ENCODE results near the gene SGSM1. TPM values are rescaled to one million over a fixed set of nuclear protein-coding genes. Genes with fewer than 3 reads are reported as not detected.

SGSM1 gene
- total and polyA plus RNA-seq, 10 donors, result 0.16 to 1.3 (median 0.53) TPM

- TF ChIP-seq POLR2AphosphoS5 (IDR thresholded peaks at IDR 0.05) (no peak), CTCF (IDR thresholded peaks at IDR 0.05 in 8 of 11, conservative IDR thresholded peaks at IDR 0.05 in 3 of 11) (no peak), POLR2A (IDR thresholded peaks at IDR 0.05) (no peak)
- no peak overlapping the region for H3K4me3 ChIP-seq
- no peak for DNase-seq
- 85 to 97% (median 92%) methylated on average over 7 to 8 of the region's 8 CpGs for WGBS, 5 donors
- H3K27ac ChIP-seq, result no peak overlapping the region
- H3K4me1 ChIP-seq, result peaks cover 0 to 35% (median 16%) of the 10 kb centered on the region in 6 donors
- intact Hi-C loops (cut with DNase I; ENCODE audit: low total_unique reads), result no loop called here
- no peaks in the 10 kb centered on the region for H3K36me3 ChIP-seq
- H3K27me3 ChIP-seq (replicated peaks in 1 of 7), result no peaks in the 10 kb centered on the region
- no peaks in the 10 kb centered on the region for H3K9me3 ChIP-seq
Observed at GRCh38 chr22:24962094-24962493, 156.1 kb downstream of the SGSM1 start.

- WGBS, 5 donors, result 84 to 94% (median 93%) methylated on average over 11 of the region's 11 CpGs
- intact Hi-C loops (cut with DNase I; ENCODE audit: low total_unique reads), result no loop called here
- H3K36me3 ChIP-seq, result no peaks in the 10 kb centered on the region
- TF ChIP-seq CTCF (IDR thresholded peaks at IDR 0.05 in 8 of 11, conservative IDR thresholded peaks at IDR 0.05 in 3 of 11) (no peak), POLR2A (IDR thresholded peaks at IDR 0.05) (no peak), POLR2AphosphoS5 (IDR thresholded peaks at IDR 0.05) (no peak)
- no peaks in the 10 kb centered on the region for H3K27me3 ChIP-seq (replicated peaks in 1 of 7)
- H3K9me3 ChIP-seq, result no peaks in the 10 kb centered on the region
- H3K4me3 ChIP-seq, result no peak overlapping the region
- DNase-seq, result no peak
- peaks cover 0 to 36% (median 16%) of the 10 kb centered on the region in 6 donors for H3K4me1 ChIP-seq
- no peak overlapping the region for H3K27ac ChIP-seq
Observed at GRCh38 chr22:24962835-24963234, 156.8 kb downstream of the SGSM1 start.

- no peaks in the 10 kb centered on the region for H3K27me3 ChIP-seq (replicated peaks in 1 of 7)
- TF ChIP-seq POLR2A (IDR thresholded peaks at IDR 0.05) (no peak), POLR2AphosphoS5 (IDR thresholded peaks at IDR 0.05) (no peak), CTCF (IDR thresholded peaks at IDR 0.05 in 8 of 11, conservative IDR thresholded peaks at IDR 0.05 in 3 of 11) (no peak)
- no peaks in the 10 kb centered on the region for H3K36me3 ChIP-seq
- no peak overlapping the region for H3K27ac ChIP-seq
- H3K4me1 ChIP-seq, result peaks cover 0 to 44% (median 18%) of the 10 kb centered on the region in 6 donors
- no peak overlapping the region for H3K4me3 ChIP-seq
- intact Hi-C loops (cut with DNase I; ENCODE audit: low total_unique reads), result no loop called here
- DNase-seq, result no peak
- 91 to 96% (median 92%) methylated on average over 3 of the region's 3 CpGs for WGBS, 5 donors
- no peaks in the 10 kb centered on the region for H3K9me3 ChIP-seq
Observed at GRCh38 chr22:24964441-24964840, 158.4 kb downstream of the SGSM1 start.

- H3K4me1 ChIP-seq, result peaks cover 0 to 56% (median 22%) of the 10 kb centered on the region in 6 donors
- 63 to 78% (median 69%) methylated on average over 8 to 9 of the region's 9 CpGs for WGBS, 5 donors
Observed at GRCh38 chr22:24965822-24966626, 160.0 kb downstream of the SGSM1 start.

More at GRCh38 chr22:24965822-24966626, 160.0 kb downstream of the SGSM1 start:
- intact Hi-C loops (cut with DNase I; ENCODE audit: low total_unique reads), result no loop called here
- Histone ChIP-seq H3K27ac (peak overlapping the region in 5 of 8 donors; percentile 10 to 55 (median 45)), H3K9me3 (no peaks in the 10 kb centered on the region), H3K4me3 (no peak overlapping the region), H3K27me3 (replicated peaks in 1 of 7) (no peaks in the 10 kb centered on the region), H3K36me3 (no peaks in the 10 kb centered on the region)
- DNase-seq, result no peak
- TF ChIP-seq POLR2AphosphoS5 (IDR thresholded peaks at IDR 0.05) (peak; percentile 37 to 74 (median 68)), CTCF (IDR thresholded peaks at IDR 0.05 in 8 of 11, conservative IDR thresholded peaks at IDR 0.05 in 3 of 11) (no peak)
